Activated B cell treated with CpG ODN at 0.5 μM for 24 hours (primary cell): ENCODE measurements around the gene RABGAP1L. TPM values are rescaled to one million over a fixed set of nuclear protein-coding genes. Genes with fewer than 3 reads are reported as not detected.

Source experiments
- ATAC-seq: fragments of 200-7000 bp; cut with Tn5 transposase; one replicate; pipeline ENCODE4 v1.10.0; 2021; ENCODE audit warnings: low read depth, mild to moderate bottlenecking, moderate library complexity
- CTCF ChIA-PET: fragments of 350-600 bp; sonication (Branson Sonifier 250); formaldehyde crosslinking; loops from one replicate; lab custom pipeline; 2021; ENCODE audit warnings: antibody characterized with exemption; lab: Charles Lee
- POLR2A ChIA-PET: fragments of 350-600 bp; sonication (Branson Sonifier 250); formaldehyde crosslinking; loops from one replicate; lab custom pipeline; 2021; ENCODE audit warnings: antibody characterized with exemption; lab: Charles Lee
- DNase-seq: peaks from one replicate; pipeline ENCODE4 v3.0.0; 2022
- H3K27ac Mint-ChIP-seq: one replicate; pipeline ENCODE4 v1.8.0; 2020; ENCODE audit warnings: mixed read lengths
- H3K27me3 Mint-ChIP-seq: one replicate; pipeline ENCODE4 v1.8.0; 2021; ENCODE audit warnings: mixed read lengths
- H3K36me3 Mint-ChIP-seq: one replicate; pipeline ENCODE4 v1.8.0; 2021; ENCODE audit warnings: low read depth, mixed read lengths
- H3K4me1 Mint-ChIP-seq: one replicate; pipeline ENCODE4 v1.8.0; 2021; ENCODE audit warnings: mixed read lengths
- H3K4me3 Mint-ChIP-seq: one replicate; pipeline ENCODE4 v1.8.0; 2020; ENCODE audit warnings: mild to moderate bottlenecking, mixed read lengths
- H3K9me3 Mint-ChIP-seq: one replicate; pipeline ENCODE4 v1.8.0; 2020; ENCODE audit warnings: mixed read lengths
- intact Hi-C: fragments of 100-400 bp; cut with micrococcal nuclease; formaldehyde crosslinking; loops from one replicate; pipeline ENCODE4 v1.15.1; 2024
- total RNA-seq: library from RNA; stranded (reverse); gene quantifications from 2 replicates; pipeline ENCODE4 v1.2.3, GENCODE V29; 2022
- TF ChIP-seq, protein P1 (sequence below): fragments of 200-600 bp; IDR thresholded peaks from one replicate; pipeline ENCODE4 v1.8.0; 2022; ENCODE audit warnings: antibody characterized with exemption, mild to moderate bottlenecking

Gene RABGAP1L
- total RNA-seq, 1 donor from 2014 or later = 126 TPM

DNA sequence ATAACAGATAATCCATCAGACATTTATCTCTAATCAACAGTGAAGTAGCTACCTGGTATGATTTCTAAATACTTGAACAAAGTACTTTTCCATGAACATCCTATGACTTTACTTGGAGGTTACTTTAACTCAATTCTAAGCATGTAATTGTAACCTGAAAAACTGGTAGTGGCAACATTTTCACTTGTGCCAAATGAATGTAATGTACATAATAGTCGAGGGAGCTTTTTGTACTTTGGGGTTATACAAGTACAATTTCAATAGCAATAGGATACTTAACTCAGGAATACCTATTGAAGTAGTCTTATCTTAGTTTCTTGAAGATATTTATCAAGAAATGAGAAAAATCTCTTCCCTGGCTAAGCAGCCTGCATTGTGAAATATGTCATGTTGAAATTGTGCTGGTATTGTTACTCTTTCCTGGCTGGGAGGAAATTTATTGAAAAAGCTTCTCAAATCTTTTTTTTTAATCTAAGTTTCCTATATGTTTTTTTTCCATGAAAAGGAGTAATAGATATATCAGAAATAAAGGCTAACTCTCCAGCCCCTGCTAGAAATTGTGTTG is 806.8 kb downstream of the RABGAP1L start:
- Mint-ChIP-seq H3K27ac (peak overlapping the region; percentile 56), H3K4me1 (peaks cover 66% of the 10 kb centered on the region), H3K4me3 (peak overlapping the region; percentile 51), H3K9me3 (no peaks in the 10 kb centered on the region), H3K27me3 (no peaks in the 10 kb centered on the region), H3K36me3 (peaks cover 12% of the 10 kb centered on the region)
- CTCF ChIA-PET = interaction anchor here (0.6 to 0.9 kb wide), 3 partner anchors 12 to 33 kb away, joined by 3 read pairs; no protein-coding TSS in a partner anchor
- DNase-seq (no peak), ATAC-seq (no peak)
- POLR2A ChIA-PET = interaction anchor here (0.5 to 3.5 kb wide), 3 partner anchors 12 to 59 kb away, joined by 3 to 24 read pairs (median 5); partner anchors contain the start of gene CACYBP
- intact Hi-C loops = no loop called here
- TF ChIP-seq, protein P1, sequence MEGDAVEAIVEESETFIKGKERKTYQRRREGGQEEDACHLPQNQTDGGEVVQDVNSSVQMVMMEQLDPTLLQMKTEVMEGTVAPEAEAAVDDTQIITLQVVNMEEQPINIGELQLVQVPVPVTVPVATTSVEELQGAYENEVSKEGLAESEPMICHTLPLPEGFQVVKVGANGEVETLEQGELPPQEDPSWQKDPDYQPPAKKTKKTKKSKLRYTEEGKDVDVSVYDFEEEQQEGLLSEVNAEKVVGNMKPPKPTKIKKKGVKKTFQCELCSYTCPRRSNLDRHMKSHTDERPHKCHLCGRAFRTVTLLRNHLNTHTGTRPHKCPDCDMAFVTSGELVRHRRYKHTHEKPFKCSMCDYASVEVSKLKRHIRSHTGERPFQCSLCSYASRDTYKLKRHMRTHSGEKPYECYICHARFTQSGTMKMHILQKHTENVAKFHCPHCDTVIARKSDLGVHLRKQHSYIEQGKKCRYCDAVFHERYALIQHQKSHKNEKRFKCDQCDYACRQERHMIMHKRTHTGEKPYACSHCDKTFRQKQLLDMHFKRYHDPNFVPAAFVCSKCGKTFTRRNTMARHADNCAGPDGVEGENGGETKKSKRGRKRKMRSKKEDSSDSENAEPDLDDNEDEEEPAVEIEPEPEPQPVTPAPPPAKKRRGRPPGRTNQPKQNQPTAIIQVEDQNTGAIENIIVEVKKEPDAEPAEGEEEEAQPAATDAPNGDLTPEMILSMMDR = no peak

DNA sequence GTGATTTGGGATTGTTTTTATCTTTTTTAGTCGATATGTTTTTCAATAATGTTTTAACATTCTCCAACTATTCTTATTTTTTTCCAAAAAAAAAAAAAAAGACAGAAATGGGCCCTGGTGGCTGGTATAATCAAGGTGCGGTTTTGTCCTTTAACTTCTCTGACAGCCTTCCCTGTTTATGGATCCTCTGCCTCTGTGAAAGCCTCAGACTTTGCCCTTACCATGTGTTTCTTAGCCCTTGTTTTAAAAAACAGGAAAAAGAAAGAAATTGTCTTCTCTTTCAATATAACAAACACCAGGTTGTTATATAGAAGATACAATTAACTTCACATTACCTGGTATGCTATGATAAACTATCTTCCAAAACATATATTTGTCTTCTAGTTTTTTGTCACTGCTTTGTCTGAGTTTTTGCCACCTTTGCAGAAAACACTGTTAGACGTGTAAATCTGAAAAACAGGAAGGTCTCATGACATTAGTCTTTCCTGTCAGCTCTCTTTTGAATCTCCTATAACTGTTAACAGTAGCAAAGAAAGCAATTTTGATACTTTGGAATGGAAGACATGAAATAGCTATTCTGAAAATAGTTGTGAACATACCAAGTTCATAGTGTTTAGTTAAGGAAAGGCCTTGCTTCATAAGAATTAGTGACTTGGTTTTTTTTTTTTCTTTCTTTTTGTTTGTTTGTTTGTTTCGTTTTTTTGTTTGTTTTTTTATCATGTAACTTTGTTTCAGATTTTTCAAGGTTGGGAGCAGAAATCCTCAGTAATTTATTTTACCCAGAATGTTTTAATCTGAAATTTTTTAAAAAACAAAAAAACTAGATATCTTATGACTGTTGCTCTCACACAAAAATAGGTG is 808.8 kb downstream of the RABGAP1L start:
- ChIA-PET CTCF (interaction anchor here (0.6 kb wide), 1 partner anchor 225 kb away, joined by 4 read pairs; no protein-coding TSS in a partner anchor), POLR2A (interaction anchor here (0.7 to 4.7 kb wide), 8 partner anchors 11 to 1492 kb away, joined by 3 to 34 read pairs (median 4); partner anchors contain the start of gene CACYBP)
- no peak for DNase-seq
- H3K36me3 Mint-ChIP-seq = peaks cover 20% of the 10 kb centered on the region
- peaks cover 75% of the 10 kb centered on the region for H3K4me1 Mint-ChIP-seq
- TF ChIP-seq, protein P1 = no peak
- ATAC-seq = no peak
- peak overlapping the region; percentile 85 for H3K27ac Mint-ChIP-seq
- intact Hi-C loops = loop anchor here (1.0 to 2.0 kb wide), 3 partner anchors 15 to 31 kb away; partner anchors contain the start of gene CACYBP
- H3K4me3 Mint-ChIP-seq = peak overlapping the region; percentile 73
- H3K9me3 Mint-ChIP-seq = no peaks in the 10 kb centered on the region
- no peaks in the 10 kb centered on the region for H3K27me3 Mint-ChIP-seq

DNA sequence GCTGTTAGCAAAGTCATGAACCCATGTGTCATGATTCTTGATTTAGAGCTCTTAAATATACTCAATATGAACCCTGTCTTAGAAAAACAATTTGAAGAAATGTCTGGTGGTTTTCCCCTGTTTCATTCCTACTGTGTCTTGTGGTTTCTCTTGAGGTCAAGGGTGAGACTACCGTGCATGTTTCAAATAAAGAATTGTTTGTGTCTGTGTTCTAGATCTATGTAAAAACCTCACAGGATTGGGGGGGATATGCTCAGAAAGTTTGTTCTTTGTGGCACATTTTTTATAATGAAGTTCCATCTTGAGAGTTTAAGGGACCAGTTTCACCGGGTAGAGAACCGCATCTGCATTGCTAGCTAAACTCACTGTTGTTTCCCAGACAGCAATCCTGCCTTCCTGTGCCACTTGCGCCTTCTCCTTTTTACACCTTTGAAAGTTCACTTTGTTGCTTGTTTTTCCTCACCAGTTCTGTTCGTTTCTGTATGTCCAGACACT is 809.5 kb downstream of the RABGAP1L start:
- H3K27me3 Mint-ChIP-seq = no peaks in the 10 kb centered on the region
- ChIA-PET POLR2A (interaction anchor here (0.9 to 4.7 kb wide), 5 partner anchors 12 to 168 kb away, joined by 3 to 34 read pairs (median 7); partner anchors contain the start of gene CACYBP), CTCF (interaction anchor here (0.6 kb wide), 1 partner anchor 225 kb away, joined by 4 read pairs; no protein-coding TSS in a partner anchor)
- H3K27ac Mint-ChIP-seq = peak overlapping the region; percentile 85
- no peaks in the 10 kb centered on the region for H3K9me3 Mint-ChIP-seq
- peaks cover 68% of the 10 kb centered on the region for H3K4me1 Mint-ChIP-seq
- peak; percentile 64 for ATAC-seq
- H3K36me3 Mint-ChIP-seq = peaks cover 22% of the 10 kb centered on the region
- TF ChIP-seq, protein P1 = no peak
- DNase-seq = no peak
- peak overlapping the region; percentile 73 for H3K4me3 Mint-ChIP-seq
- intact Hi-C loops = loop anchor here (1.0 to 2.0 kb wide), 3 partner anchors 14 to 30 kb away; partner anchors contain the start of gene CACYBP

DNA sequence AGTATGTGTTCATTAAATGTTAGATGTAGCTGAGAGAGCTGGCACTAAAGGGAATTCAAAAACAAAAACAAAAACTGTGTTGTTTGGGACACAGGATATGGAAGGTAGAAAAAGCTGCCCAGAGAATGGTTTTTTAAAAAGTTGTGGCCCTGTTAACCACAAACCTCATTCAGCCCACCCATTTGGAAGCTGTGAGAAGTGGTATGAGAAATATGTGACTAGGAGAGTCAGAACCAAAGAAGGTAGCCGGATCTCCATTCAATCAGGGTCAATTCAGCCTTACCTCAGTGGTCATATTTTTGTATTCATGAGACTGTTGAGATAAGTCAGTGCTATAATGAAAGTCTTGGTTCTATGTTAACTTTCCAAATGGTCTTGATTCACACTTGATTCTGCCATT is 810.7 kb downstream of the RABGAP1L start:
- ChIA-PET CTCF (interaction anchor here (2.2 kb wide), 1 partner anchor 13 kb away, joined by 9 read pairs; no protein-coding TSS in a partner anchor), POLR2A (interaction anchor here (1.0 to 4.7 kb wide), 2 partner anchors 22 to 29 kb away, joined by 6 to 34 read pairs; partner anchors contain the start of gene CACYBP)
- Mint-ChIP-seq H3K27me3 (no peaks in the 10 kb centered on the region), H3K36me3 (peaks cover 29% of the 10 kb centered on the region), H3K4me3 (no peak overlapping the region), H3K9me3 (no peaks in the 10 kb centered on the region), H3K4me1 (peaks cover 56% of the 10 kb centered on the region), H3K27ac (no peak overlapping the region)
- DNase-seq = no peak
- intact Hi-C loops = loop anchor here (2.0 kb wide), 2 partner anchors 13 to 29 kb away; partner anchors contain the start of gene CACYBP
- TF ChIP-seq, protein P1 = no peak
- no peak for ATAC-seq
